22Rv1 (cell line): ENCODE measurements around the gene ASXL3.

ENCODE experiments used
- H3K27ac ChIP-seq: fragments of 450-650 bp; 2 replicates; pipeline ENCODE4 v1.5.1; 2017
- ZFX ChIP-seq: fragments of 450-650 bp; IDR thresholded peaks from 2 replicates; pipeline ENCODE4 v1.6.1; 2017; ENCODE audit warnings: antibody characterized with exemption, borderline replicate concordance
- TF ChIP-seq, protein P1 (sequence below): fragments of 450-650 bp; IDR thresholded peaks from 2 replicates; pipeline ENCODE4 v1.5.1; 2017; ENCODE audit warnings: mild to moderate bottlenecking

The ASXL3 gene

DNA sequence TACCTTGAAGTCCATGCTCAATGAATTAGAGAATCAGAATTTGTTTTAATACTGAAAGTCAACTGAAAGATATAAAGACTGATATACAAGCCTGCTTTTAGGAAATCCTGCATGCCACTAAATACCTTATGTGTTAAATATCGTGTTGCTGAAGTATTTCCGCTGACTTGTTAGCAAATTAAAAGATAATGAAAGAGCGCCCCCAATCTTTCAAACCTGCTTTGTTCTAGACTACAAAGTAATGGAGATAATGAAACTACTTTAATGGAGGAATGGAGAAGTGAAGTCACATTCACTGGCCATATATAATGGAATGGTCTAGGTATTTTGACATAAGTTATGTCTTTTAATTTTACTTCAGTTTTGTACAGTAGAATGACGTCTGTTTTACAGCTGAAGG, 95.7 kb downstream of the ASXL3 start:
- no peak for TF ChIP-seq ZFX
- TF ChIP-seq, protein P1, sequence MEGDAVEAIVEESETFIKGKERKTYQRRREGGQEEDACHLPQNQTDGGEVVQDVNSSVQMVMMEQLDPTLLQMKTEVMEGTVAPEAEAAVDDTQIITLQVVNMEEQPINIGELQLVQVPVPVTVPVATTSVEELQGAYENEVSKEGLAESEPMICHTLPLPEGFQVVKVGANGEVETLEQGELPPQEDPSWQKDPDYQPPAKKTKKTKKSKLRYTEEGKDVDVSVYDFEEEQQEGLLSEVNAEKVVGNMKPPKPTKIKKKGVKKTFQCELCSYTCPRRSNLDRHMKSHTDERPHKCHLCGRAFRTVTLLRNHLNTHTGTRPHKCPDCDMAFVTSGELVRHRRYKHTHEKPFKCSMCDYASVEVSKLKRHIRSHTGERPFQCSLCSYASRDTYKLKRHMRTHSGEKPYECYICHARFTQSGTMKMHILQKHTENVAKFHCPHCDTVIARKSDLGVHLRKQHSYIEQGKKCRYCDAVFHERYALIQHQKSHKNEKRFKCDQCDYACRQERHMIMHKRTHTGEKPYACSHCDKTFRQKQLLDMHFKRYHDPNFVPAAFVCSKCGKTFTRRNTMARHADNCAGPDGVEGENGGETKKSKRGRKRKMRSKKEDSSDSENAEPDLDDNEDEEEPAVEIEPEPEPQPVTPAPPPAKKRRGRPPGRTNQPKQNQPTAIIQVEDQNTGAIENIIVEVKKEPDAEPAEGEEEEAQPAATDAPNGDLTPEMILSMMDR, result no peak
- no peak overlapping the region for H3K27ac ChIP-seq

DNA sequence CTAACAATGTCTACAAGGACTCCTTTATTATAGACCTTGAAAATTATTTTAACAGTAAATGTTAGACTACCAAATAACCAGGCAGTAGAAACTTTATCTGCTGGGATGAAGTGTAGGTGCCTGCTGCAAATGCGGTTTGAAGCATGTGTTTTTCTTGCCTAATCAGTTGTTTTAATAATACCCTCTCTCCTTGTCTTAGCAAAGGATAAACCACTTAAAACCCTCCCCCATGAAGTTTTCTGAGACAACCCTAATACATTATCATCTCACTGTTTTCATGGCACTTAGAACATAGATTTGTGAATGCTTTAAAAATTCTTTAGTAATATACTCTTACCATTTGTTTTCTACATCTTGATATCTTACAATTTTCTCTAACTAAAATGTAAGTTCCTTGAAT, 98.6 kb downstream of the ASXL3 start:
- H3K27ac ChIP-seq, result no peak overlapping the region
- TF ChIP-seq, protein P1, result no peak

DNA sequence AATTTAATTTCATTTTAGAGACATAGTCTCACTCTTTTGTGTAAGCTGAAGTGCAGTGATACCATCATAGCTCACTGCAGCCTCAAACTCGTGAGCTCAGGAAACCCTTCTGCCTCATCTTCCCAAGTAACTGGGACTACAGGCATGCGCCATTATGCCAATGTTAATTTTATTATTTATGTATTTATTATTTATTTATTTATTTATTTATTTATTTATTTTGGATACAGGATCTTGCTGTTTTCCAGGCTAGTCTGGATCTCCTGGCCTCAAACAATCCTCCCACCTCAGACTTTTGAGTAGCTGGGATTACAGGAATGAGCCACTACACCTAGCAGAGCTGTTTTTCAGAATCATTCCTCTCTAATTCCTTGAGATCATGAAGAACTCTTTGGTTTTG, 99.9 kb downstream of the ASXL3 start:
- no peak overlapping the region for H3K27ac ChIP-seq
- TF ChIP-seq, protein P1, result no peak
- TF ChIP-seq ZFX, result no peak

DNA sequence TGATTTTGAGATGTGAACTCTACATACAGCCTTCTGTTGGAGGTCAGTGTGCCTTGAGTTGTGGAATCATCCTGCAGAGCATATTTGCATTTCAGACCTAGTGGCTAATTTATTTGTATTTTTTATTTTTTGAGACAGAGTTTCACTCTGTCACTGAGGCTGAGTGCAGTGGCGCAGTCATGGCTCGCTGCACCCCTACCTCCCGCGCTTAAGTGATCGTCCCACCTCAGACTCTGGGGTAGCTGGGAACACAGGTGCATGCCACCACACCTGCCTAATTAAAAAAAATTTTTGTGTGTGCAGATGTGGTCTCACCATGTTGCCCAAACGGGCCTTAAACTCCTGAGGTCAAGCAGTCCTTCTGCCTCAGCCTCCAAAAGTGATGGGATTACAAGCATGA, 104.4 kb downstream of the ASXL3 start:
- TF ChIP-seq, protein P1, result no peak
- no peak for TF ChIP-seq ZFX
- no peak overlapping the region for H3K27ac ChIP-seq

DNA sequence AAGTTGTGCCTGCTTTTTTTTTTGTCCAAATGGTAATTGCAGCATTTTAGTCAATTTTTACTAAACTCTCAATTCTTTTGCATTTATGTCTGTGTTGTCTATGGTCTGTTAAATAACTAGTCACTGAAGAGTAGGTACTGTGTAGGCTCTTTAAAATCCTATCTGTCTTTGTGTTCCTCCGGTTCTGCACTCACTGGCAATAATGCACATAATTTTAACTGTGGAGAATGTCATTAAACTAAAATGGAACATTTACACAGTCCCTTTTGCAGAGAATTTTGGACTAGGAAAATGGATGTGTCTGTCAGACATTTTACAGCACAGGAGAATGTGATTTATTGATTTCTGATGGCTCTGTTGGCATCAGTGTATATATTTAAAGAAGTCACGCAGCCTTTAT, 116.6 kb downstream of the ASXL3 start:
- H3K27ac ChIP-seq, result no peak overlapping the region
- TF ChIP-seq ZFX, result no peak
- TF ChIP-seq, protein P1, result no peak

DNA sequence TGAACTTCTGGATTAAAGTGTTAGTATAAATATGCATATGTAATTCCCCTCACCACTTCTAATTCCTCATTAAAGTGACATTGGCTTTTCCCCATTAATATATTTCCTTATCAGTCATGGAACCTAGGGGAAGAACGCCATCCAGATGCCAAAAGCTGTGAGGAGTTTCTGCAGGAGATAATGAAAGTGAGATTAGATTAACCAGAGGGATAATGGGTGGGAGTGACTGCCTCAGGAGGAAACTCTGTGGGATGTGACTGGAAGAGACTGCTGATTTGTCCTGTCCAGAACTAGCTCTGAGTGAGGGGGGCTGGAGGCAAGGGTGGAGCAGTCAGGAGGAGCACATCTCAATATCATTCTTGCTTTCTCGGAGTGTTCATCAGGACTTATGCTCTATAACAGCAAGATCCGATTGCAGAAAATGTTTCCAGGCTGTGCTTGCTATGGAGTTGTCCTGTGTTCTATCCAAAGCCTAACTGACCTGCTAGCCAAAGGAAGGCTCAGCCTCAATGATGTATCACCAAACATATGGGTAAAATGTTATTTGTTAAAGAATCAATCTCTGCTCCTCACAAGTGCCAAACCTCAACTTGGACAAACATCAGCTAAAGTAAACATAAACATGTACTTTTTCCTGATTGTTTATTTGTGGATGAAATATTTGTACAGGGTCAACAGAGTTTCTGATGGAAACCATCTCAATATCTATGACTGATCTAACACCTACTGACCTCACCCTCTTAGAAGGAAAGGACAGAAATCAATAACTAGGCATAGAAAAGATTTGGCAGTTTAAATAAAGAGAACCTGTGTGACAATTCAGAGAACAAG, 118.5 kb downstream of the ASXL3 start:
- peak overlapping the region; percentile 17; the same call in 1 of the 2 replicates for H3K27ac ChIP-seq
- TF ChIP-seq ZFX, result no peak
- TF ChIP-seq, protein P1, result no peak

DNA sequence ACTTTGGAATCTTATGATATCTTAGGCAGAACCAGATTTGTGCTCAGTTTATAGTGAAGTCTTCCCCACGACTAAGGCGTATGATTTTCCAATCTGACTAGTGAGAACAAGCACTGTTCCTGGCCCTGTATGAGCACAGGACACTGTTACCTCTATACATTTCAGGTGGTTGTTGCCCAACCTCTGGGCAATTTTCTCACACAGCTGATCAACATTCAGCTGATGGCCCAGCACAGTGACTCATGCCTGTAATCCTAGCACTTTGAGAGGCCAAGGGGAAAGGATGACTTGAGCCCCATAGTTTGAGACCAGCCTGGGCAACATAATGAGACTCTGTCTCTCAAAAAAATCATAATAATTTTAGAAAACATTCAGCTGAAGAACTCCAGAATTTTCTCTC, 119.5 kb downstream of the ASXL3 start:
- TF ChIP-seq ZFX, result no peak
- TF ChIP-seq, protein P1, result no peak
- H3K27ac ChIP-seq, result no peak overlapping the region
